Measurements from ENCODE around the gene MAN1C1. TPM values are rescaled to one million over a fixed set of nuclear protein-coding genes. Genes with fewer than 3 reads are reported as not detected.

The MAN1C1 gene
- total RNA-seq, 1 donor from 2014 or later, result 6.8 TPM

GRCh38 chr1:25765923-25766589 lies 149.5 kb downstream of the MAN1C1 start:
- Histone ChIP-seq H3K27ac (peak overlapping the region; percentile 74), H3K4me1 (peaks cover 19% of the 10 kb centered on the region), H3K79me2 (ENCODE audit: low read depth) (no peaks in the 10 kb centered on the region), H3K9me3 (ENCODE audit: low read depth) (no peaks in the 10 kb centered on the region), H3K27me3 (no peaks in the 10 kb centered on the region), H4K20me1 (ENCODE audit: low read depth) (no peaks in the 10 kb centered on the region), H3F3A (ENCODE audit: low read depth) (peaks cover 6% of the 10 kb centered on the region), H3K4me3 (no peak overlapping the region), H3K36me3 (no peaks in the 10 kb centered on the region), H3K4me2 (no peak overlapping the region), H2AFZ (replicated peaks) (no peak overlapping the region), H3K9ac (no peak overlapping the region)
- Mint-ChIP-seq H3K27me3 (ENCODE audit: insufficient read depth, low read depth) (peaks cover 5% of the 10 kb centered on the region), H3K4me3 (no peak overlapping the region), H3K36me3 (no peaks in the 10 kb centered on the region), H3K9me3 (no peaks in the 10 kb centered on the region), H3K4me1 (peaks cover 26% of the 10 kb centered on the region), H3K27ac (peak overlapping the region; percentile 8)
- no peak for TF ChIP-seq EZH2phosphoT487 (IDR thresholded peaks at IDR 0.05)
- DNase-seq (ENCODE audit: low spot score), result no peak

- peaks cover 34% of the 10 kb centered on the region for H3K4me1 Mint-ChIP-seq
- H2AFZ ChIP-seq (replicated peaks), result no peak overlapping the region
- no peak overlapping the region for H3K27ac Mint-ChIP-seq
- no peaks in the 10 kb centered on the region for H3K36me3 ChIP-seq
- H3K9ac ChIP-seq, result no peak overlapping the region
- H3F3A ChIP-seq (ENCODE audit: low read depth), result peaks cover 9% of the 10 kb centered on the region
- no peak for DNase-seq (ENCODE audit: low spot score)
- no peak overlapping the region for H3K4me3 ChIP-seq
- TF ChIP-seq EZH2 (IDR thresholded peaks at IDR 0.05) (no peak), EZH2phosphoT487 (IDR thresholded peaks at IDR 0.05) (no peak)
- TF ChIP-seq, protein P1, sequence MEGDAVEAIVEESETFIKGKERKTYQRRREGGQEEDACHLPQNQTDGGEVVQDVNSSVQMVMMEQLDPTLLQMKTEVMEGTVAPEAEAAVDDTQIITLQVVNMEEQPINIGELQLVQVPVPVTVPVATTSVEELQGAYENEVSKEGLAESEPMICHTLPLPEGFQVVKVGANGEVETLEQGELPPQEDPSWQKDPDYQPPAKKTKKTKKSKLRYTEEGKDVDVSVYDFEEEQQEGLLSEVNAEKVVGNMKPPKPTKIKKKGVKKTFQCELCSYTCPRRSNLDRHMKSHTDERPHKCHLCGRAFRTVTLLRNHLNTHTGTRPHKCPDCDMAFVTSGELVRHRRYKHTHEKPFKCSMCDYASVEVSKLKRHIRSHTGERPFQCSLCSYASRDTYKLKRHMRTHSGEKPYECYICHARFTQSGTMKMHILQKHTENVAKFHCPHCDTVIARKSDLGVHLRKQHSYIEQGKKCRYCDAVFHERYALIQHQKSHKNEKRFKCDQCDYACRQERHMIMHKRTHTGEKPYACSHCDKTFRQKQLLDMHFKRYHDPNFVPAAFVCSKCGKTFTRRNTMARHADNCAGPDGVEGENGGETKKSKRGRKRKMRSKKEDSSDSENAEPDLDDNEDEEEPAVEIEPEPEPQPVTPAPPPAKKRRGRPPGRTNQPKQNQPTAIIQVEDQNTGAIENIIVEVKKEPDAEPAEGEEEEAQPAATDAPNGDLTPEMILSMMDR (IDR thresholded peaks at IDR 0.05), result no peak
- peaks cover 26% of the 10 kb centered on the region for H3K4me1 ChIP-seq
- H3K4me3 Mint-ChIP-seq, result no peak overlapping the region
- H3K36me3 Mint-ChIP-seq, result no peaks in the 10 kb centered on the region
- H3K27me3 Mint-ChIP-seq (ENCODE audit: insufficient read depth, low read depth), result peaks cover 2% of the 10 kb centered on the region
- no peaks in the 10 kb centered on the region for H3K9me3 Mint-ChIP-seq
- H3K9me3 ChIP-seq (ENCODE audit: low read depth), result no peaks in the 10 kb centered on the region
- no peaks in the 10 kb centered on the region for H4K20me1 ChIP-seq (ENCODE audit: low read depth)
- H3K79me2 ChIP-seq (ENCODE audit: low read depth), result no peaks in the 10 kb centered on the region
- H3K27me3 ChIP-seq, result no peaks in the 10 kb centered on the region
- H3K27ac ChIP-seq, result no peak overlapping the region
- no peak overlapping the region for H3K4me2 ChIP-seq
These were observed 150.3 kb downstream of the MAN1C1 start for GRCh38 chr1:25766721-25767436.

DNA sequence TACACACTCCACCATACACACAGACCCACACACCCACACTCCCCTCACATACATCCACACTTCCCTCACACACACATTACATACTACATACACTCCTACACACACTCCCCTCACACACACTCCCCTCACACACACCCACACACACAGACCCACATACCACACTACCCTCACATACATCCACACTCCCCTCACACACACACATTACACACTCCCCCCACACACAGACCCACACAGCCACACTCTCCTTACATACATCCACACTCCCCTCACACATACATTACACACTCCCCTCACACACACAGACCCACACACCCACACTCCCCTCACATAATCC lies 150.8 kb downstream of the MAN1C1 start:
- Histone ChIP-seq H3K9ac (no peak overlapping the region), H2AFZ (replicated peaks) (no peak overlapping the region), H3K9me3 (ENCODE audit: low read depth) (no peaks in the 10 kb centered on the region), H3K4me1 (peaks cover 31% of the 10 kb centered on the region), H3K27me3 (no peaks in the 10 kb centered on the region), H3K79me2 (ENCODE audit: low read depth) (no peaks in the 10 kb centered on the region), H3K4me2 (no peak overlapping the region), H4K20me1 (ENCODE audit: low read depth) (no peaks in the 10 kb centered on the region), H3K36me3 (no peaks in the 10 kb centered on the region), H3K27ac (no peak overlapping the region), H3F3A (ENCODE audit: low read depth) (peaks cover 9% of the 10 kb centered on the region), H3K4me3 (no peak overlapping the region)
- no peaks in the 10 kb centered on the region for H3K36me3 Mint-ChIP-seq
- H3K4me1 Mint-ChIP-seq, result peaks cover 39% of the 10 kb centered on the region
- TF ChIP-seq EZH2phosphoT487 (IDR thresholded peaks at IDR 0.05) (no peak), EZH2 (IDR thresholded peaks at IDR 0.05) (no peak)
- TF ChIP-seq, protein P1 (IDR thresholded peaks at IDR 0.05), result no peak
- H3K9me3 Mint-ChIP-seq, result no peaks in the 10 kb centered on the region
- no peak for DNase-seq (ENCODE audit: low spot score)
- H3K27me3 Mint-ChIP-seq (ENCODE audit: insufficient read depth, low read depth), result peaks cover 2% of the 10 kb centered on the region
- H3K4me3 Mint-ChIP-seq, result no peak overlapping the region
- no peak overlapping the region for H3K27ac Mint-ChIP-seq

DNA sequence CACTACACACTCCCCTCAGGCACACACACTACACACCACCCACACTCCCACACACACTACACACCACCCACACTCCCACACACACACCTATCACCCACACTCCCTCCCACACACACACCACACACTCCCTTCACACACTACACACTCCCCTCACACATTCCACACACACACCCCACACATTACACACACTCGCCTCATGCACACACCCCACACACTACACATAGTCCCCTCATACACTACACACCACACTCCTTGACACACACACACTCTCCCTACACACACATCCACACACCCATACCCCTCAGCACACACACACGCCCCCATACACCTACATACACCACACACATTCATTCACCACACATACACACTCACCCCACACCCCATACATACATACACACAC lies 152.4 kb downstream of the MAN1C1 start:
- no peak overlapping the region for H3K9ac ChIP-seq
- peaks cover 5% of the 10 kb centered on the region for H3K27me3 Mint-ChIP-seq (ENCODE audit: insufficient read depth, low read depth)
- no peak for DNase-seq (ENCODE audit: low spot score)
- H3K27ac ChIP-seq, result no peak overlapping the region
- no peaks in the 10 kb centered on the region for H3K9me3 ChIP-seq (ENCODE audit: low read depth)
- H3K79me2 ChIP-seq (ENCODE audit: low read depth), result no peaks in the 10 kb centered on the region
- peaks cover 36% of the 10 kb centered on the region for H3K4me1 ChIP-seq
- peak overlapping the region; percentile 81 for H3K27ac Mint-ChIP-seq
- no peak overlapping the region for H3K4me2 ChIP-seq
- no peak overlapping the region for H3K4me3 Mint-ChIP-seq
- H3K4me1 Mint-ChIP-seq, result peaks cover 53% of the 10 kb centered on the region
- no peaks in the 10 kb centered on the region for H3K27me3 ChIP-seq
- no peaks in the 10 kb centered on the region for H3K36me3 Mint-ChIP-seq
- no peaks in the 10 kb centered on the region for H4K20me1 ChIP-seq (ENCODE audit: low read depth)
- peaks cover 14% of the 10 kb centered on the region for H3F3A ChIP-seq (ENCODE audit: low read depth)
- H3K9me3 Mint-ChIP-seq, result no peaks in the 10 kb centered on the region
- H2AFZ ChIP-seq (replicated peaks), result no peak overlapping the region
- TF ChIP-seq EZH2 (IDR thresholded peaks at IDR 0.05), result no peak
- TF ChIP-seq EZH2phosphoT487 (IDR thresholded peaks at IDR 0.05), result no peak
- TF ChIP-seq, protein P1 (IDR thresholded peaks at IDR 0.05), result no peak
- no peaks in the 10 kb centered on the region for H3K36me3 ChIP-seq
- H3K4me3 ChIP-seq, result no peak overlapping the region

All from neural progenitor cell (in vitro differentiated cells).